Stimulated activated naive CD4-positive, alpha-beta T cell treated with Interleukin-2 at 50 U/mL for 16 hours (primary cell): ENCODE results near the gene LSR.

Source experiments
- DNase-seq: peaks from one replicate; lab custom pipeline; 2025; lab: John Stamatoyannopoulos, UW

The LSR gene

DNA sequence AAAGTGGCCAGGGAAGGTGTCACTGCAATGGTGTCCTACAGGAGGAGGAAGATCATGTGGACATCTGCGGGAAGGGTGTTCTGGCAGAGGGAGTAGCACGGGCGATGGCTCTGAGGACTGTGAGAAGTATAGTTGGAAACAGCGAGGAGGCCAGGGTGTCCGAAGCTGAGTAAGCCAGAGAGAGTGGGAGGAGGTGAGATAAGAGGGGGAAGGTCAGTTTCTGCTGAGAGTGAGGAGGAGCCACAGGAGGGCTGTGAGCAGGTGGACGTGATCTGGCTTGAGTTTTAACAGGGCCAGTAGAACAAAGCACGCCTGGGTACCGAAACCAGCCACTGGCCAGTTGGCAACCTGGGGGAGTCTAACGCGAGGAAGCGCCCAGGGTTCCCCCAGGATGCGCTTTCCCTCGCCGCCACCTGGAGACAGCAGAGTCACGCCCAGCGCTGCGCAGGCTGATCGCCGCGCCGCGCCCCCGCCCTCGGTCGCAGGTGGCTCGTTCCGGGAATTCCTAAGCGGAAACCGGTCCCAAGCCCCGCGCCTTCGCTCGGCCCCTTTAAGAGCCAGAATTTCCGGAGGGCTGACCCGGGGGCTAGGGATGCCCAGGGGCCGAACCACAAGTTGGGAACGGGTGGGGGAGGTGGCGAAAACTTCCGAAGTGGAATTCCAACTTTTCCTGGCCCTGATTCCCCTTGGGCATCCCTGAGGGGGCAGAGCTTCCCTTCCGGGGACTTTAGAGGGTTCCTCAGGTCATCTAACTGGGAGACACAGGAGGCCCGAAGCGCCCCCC is 1.1 kb upstream of the LSR start:
- peak; percentile 61 for DNase-seq

DNA sequence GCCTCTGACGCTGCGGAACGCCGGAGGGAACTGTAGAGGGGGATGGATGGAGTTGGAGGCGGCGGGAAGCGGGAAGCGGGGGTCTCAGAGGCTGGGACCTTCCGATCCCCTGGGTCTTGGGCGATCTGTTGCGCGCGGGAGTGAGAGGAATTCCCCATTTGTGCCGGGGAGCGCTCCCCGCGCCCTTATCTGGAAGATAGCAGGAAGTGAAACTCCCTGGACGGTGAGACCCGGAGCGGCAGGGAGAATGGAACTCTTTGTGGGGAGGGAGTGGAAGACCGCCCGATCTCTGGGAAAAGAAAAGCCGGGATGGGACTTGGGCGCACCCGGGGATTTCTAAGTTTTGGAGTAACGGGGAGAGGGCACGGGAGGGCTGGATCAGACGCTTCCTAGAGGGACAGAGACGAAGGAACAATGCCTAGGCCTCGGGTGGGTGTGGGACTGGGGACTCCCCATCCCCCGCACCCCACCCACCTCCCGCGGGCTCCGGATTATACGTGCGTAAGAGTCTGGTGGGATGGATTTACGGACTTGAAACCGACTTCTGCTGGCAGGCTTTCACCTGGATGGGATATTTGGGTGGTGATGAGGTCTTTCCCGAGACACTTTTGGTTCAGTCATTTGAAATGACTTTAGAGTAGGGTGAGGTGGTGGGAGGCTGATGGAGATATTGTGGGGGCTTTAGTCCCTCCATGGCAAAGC is 495 bp downstream of the LSR start:
- DNase-seq, result no peak

DNA sequence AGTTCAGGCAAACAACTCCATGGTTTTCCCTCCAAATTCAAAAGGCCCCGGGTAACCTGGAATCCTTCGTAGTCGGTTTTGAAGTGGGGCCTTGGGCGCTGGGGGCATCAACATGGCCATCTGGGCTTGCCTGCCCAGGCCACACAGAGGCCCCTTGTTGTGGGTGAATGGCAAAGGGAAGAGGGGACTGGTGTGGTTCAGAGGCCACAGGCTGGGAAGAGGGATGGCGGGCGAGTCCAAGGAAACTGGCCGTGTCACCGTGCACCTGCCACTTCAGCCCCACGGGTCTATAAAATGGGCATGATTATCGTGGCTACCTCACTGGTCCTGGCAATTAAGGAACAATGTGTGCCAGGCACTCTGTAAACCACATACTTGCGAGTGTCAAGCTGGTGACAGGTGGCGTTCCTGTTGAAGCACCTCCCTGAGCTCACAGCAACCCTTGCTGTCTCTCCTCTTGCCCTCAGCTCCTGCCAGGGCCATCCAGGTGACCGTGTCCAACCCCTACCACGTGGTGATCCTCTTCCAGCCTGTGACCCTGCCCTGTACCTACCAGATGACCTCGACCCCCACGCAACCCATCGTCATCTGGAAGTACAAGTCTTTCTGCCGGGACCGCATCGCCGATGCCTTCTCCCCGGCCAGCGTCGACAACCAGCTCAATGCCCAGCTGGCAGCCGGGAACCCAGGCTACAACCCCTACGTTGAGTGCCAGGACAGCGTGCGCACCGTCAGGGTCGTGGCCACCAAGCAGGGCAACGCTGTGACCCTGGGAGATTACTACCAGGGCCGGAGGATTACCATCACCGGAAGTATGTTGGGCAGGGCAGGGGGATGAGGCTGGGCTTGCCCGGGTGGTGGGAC is 1.3 kb downstream of the LSR start:
- DNase-seq, result no peak

DNA sequence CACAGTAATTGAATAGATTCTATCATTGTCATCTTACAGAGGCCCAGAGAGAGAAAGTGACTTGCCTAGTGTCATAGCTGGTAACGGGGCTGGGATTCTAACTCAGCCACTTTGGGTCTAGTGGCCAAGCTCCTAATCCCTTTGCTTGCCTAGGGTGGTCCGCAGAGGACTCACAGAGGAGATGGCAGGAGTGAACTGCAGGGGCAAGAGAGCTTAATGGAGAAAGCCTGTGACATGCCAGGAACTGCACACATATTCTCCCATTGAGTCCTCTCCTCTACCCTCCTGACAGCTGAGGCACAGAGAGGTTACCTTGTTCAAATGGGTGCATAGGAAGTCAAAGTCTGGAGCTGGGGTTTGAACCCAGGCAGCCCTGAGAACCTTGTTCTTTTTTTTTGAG is 2.7 kb downstream of the LSR start:
- DNase-seq, result no peak

DNA sequence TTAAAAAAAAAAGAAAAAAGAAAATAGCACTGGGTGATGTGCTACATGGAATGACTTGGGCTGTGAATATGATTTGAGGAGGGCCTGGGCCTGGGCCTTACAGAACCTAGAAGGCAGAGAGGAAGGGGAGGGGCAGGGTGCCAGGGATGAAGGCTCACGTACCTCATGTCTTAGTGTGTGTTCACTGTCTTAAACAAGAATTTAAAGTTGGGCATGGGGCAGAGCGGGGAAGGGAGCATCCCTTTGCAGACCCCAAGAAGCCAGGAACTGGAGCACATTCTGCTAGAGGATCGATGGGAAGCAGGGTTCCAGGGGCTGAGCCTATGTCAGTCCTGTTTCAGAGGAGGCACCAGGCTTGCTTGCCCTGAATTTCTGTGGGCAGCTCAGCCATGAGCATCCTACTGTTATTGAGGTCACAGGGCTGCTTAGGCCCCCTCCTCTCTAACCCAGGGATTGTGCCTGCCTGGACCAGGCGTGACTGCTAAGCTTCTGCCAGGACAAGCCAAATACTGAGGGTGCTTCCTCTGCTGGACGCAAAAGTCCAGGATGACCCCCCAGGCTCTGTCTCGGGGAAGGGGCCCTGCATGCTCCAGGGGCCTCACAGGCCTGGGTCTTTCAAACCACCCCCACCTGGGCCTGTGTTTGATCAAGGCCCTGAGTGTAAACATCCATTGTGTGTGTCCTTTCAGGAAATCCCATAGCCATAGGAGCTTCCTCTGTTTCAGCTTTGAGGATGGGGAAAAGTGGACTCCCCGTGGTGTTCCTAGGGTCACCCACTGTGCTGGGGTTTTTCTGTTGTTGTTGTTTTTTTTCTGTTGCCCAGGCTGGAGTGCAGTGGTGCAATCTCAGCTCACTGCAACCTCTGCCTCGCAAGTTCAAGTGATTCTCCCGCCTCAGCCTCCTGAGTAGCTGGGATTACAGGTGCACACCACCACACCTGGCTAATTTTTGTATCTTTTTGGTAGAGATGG is 4.8 kb downstream of the LSR start:
- DNase-seq, result no peak

DNA sequence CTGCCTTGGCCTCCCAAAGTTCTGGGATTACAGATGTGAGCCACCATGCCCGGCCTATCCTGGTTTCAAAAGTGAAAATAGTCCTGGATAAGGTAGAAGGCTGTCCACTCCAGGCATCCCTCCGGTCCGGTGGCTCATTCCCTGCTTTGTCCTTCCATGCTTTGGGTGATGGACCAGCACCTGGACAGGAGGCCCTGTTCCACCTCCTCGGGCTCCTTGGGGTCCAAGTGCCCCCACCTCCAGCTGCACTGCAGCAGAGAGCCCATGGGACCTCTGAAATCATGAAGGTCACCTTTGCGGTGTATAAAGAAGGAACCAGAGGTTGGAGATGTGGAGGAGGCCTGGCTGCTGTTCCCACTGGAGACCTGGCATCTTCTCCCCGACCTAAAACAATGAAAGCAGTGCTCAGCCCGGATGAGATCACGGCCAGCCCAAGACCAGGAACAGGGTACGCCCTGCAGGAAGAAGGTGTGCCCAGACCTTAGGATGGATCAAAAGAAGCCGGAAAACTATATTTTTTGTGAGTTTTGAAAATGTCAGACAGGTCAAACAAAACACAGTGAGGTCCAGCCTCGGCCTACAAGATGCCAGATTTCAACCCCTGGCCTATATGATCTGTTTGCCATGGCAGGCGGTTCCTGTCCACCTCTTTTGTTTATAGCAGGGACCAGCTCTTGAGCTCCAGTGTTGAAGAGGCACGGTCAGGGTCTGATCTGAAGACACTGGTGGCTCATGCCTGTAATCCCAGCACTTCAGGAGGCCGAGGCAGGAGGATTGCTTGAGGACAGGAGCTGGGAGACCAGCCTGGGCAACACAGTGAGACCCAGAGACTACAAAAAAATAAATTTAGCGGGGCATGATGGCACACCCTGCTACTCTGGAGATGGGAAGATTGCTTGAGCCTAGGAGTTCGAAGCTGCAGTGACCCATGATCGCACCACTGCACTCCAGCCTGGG is 5.8 kb downstream of the LSR start:
- no peak for DNase-seq

DNA sequence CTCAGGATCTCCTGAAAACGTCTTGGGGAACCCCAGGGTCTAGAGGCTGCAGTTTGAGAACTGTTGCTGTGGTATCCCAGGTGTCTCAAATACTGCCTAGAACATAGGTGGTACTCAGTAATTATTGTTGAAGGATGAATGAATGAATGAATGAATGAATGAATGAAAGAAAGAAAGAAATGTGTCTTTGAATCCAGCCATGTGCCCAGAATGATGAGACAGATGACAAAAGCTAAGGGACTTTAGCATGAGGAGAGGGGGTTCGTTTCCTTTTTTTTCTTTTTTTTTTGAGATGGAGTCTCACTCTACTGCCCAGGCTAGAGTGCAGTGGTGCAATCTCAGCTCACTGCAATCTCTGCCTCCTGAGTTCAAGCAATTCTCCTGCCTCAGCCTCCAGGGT is 7.8 kb downstream of the LSR start:
- no peak for DNase-seq

DNA sequence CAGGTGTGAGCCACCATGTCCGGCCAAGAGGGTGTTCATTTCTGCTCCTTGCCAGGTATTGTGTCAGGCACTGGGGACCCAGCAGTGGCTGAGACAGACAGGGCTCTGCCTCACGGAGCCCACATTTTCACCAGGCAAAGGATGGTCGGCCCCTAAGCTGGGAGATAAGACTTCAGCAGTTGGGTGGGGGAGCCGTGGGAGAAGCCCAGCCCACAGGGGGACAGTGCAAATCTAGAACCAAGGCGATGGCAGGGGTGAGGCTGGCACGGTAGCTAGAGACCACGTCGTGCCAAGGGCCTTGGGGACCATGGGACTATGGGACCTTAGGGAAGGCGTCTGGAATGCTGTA is 8.3 kb downstream of the LSR start:
- no peak for DNase-seq

DNA sequence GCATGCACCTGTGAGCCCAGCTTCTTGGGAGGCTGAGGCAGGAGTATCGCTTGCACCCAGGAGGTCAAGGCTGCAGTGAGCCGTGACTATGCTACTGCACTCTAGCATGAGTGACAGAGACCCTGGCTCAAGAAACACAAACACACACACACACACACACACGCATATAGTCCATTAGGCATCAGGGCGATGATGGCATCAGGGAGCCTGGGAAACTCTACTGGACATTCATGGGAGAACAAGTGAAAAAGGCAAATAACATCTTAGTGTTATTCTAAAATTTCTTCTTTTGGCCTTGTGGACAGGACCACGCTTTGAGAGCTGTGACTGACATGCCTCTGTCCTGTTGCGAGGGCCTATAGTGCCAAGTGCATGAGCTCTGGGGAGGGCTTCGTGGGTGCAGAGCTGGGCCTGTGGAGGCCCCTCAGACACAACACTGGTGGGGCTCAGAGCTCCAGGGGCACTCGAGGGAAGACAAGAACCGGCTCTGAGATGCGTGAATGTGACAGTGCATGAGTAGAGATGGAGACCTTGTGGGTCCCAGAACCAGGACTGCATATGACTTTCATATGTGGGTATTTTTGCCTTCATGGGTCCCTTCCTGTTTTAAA is 12.0 kb downstream of the LSR start:
- DNase-seq, result no peak

DNA sequence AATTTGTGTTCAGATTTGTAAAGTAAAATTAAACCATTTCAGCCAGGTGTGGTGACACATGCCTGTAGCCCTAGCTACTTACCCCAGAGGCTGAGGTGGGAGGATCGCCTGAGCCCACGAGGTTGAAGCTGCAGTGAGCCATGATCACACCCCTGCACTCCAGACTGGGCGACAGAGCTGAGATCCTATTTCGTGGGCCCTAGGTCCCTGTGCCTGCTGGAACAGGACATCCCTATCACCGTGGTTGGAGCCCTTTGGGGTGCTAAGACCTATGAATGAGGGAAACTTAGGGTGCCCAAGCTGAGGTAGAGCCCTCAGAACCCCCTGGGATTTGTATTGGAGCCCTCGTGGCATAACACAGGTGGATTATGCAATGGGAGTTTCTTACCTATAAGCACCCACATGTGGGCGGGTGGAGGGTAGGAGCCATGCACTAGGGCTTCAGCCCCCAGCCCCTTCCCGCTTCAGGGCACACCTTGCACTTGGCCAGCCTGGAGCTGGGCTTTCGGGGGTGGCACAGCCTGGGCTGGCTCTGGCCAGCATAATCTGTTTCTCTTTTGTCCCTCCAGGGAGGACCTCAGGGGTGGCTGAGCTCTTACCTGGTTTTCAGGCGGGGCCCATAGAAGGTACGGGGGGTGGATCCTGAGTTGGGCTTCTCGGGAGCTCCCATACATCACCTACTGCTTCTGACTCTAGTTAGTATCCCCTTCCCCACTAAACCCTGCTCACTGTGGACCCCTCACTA is 12.7 kb downstream of the LSR start:
- DNase-seq, result no peak

DNA sequence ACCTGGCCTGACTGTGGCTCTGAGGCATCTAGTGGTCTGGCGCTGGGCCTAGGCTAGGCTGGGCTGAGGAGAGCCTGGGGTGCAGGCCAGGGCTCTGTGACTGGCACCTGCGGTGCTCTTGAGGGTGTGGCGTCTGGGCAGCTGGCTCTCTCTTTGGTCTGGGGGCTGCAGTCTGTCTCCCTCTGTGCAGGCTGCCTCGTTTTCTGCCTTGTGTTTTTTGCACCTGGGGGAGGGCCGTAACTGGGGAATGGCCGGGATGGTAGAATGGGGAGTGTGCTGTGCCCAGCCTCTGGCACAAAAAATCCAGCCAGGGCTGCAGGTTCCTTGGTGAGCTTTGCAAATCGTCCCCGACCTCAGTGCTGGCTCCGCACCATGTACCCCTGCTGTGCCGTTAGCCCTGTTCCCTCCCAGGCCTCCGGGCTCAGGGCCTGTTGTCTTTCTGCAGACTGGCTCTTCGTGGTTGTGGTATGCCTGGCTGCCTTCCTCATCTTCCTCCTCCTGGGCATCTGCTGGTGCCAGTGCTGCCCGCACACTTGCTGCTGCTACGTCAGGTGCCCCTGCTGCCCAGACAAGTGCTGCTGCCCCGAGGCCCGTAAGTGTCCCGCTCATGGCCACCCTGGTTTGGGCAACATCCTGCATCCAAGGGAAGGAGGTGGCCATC is 13.4 kb downstream of the LSR start:
- no peak for DNase-seq

DNA sequence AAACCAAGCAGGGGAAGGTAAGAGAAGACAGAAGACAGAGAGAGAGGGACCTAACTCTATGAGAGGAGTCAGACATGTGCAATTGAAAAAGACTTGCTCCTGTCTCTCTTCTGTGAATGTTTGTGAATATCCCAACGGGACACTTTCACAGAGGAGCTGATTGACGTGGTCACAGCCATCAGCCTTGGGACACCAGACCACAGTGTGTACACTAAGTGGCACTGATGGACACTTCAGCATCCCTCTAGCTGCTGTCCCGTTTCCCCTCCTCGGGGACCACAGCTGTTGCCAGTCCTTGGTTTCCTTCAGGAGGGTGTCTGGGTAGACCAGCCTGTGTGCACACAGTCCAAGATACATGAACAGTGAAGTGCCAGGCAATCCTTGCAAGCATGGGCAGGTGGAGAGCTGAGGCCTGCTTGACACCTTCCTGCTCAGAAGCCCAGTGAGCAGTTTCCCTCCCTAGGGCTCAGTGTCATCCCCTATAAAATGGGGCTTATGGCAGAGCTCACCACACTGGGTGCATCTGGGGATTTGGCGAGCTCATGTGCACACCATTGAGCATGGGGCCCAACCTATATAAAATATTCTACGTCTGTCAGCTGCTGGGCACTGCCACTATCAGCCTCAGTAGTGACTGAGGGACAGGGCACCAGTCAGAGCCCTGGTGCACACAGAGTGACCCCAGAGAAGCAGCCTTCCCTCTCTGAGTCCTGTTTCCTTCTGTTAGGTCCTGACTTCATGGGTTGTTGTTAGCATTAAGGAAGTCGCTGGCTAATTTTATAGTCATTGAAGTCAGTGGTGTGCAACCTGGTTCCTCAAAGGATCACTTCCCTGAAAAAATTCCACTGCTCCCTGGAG is 15.7 kb downstream of the LSR start:
- DNase-seq, result no peak

DNA sequence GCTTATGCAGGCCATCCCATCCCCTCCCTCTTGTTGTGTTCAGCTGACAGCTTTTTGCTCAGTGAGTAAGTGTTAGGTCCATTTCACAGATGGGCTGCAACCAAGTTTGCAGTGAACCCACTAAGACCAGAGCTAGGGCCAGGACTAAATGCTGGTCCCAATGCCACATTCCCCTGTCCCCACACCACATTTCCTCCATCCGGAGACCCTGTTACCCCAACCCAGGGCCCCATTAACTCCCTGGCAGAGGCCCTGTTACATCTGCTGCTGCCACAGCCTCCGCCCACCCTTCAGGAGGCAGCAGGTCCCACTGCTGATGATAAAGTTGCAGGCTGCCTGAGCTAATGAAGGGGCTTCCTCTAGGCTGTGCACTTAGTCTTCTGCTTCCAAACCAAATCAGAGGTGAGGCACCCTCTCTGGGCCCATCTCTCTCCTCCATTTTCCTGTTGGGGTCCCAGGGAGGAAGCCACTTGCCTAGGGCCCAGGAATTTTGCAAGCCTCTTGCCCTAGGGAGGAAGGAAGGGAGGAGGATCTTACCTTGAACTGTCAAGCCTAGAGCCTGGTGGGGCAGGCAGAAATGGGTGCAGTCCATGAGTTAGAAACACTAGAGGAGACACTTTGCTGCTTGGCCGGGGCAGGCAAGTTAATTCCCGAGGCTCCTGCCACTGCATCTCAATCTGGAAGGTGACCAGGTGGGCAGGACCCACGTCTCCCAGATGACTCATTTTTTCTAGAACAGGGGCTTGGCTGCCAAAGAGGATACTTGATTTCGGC is 16.5 kb downstream of the LSR start:
- no peak for DNase-seq

DNA sequence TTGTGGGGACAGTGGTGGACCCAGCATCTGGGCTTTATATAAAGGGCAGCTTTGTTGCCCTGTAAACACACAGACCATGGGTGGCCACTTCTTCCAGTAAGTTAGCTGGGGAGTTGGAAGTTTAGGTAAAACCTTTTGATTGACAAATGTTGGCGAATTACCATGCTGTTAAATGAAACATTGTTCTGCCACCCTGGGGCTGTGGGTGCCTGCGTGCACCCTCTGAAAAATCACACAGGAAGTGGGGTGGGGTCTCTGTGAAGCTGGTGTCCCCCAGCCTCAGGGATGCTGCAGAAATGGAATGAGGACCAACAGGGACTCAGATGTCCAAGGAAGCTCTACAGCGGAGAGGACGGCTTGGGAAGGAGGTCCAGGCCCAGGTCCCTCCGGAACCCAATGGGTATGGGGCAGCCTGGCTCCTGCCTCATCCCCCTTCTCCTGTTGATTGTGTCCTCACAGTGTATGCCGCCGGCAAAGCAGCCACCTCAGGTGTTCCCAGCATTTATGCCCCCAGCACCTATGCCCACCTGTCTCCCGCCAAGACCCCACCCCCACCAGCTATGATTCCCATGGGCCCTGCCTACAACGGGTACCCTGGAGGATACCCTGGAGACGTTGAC is 17.2 kb downstream of the LSR start:
- DNase-seq, result no peak

DNA sequence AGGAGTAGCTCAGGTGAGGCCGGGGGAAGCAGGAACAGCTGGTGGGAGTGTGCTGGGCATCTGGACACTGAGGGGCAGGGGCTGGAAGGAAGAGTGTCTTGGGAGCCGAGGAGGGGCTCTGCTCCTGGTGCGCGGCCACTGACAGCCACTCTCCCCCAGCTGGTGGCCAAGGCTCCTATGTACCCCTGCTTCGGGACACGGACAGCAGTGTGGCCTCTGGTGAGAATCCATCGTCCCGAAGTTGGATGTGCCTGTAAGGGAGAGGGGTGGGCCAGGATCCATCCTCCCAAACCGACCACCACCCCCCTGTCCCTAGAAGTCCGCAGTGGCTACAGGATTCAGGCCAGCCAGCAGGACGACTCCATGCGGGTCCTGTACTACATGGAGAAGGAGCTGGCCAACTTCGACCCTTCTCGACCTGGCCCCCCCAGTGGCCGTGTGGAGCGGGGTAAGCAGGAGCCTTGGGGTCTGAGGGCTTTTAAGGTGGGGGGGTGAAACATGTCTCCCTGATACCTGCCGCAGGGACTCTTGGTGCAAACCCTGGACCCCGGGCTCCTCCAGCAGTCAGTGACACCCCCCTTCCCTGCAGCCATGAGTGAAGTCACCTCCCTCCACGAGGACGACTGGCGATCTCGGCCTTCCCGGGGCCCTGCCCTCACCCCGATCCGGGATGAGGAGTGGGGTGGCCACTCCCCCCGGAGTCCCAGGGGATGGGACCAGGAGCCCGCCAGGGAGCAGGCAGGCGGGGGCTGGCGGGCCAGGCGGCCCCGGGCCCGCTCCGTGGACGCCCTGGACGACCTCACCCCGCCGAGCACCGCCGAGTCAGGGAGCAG is 17.9 kb downstream of the LSR start:
- peak; percentile 26 for DNase-seq

DNA sequence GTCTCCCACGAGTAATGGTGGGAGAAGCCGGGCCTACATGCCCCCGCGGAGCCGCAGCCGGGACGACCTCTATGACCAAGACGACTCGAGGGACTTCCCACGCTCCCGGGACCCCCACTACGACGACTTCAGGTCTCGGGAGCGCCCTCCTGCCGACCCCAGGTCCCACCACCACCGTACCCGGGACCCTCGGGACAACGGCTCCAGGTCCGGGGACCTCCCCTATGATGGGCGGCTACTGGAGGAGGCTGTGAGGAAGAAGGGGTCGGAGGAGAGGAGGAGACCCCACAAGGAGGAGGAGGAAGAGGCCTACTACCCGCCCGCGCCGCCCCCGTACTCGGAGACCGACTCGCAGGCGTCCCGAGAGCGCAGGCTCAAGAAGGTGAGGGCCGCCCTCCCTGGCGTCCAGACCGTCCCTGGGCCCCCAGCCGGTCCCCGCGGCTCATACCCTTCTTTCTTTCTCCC is 18.6 kb downstream of the LSR start:
- DNase-seq, result peak; percentile 26
